ENCODE data around the gene SND1. TPM values are rescaled to one million over a fixed set of nuclear protein-coding genes. Genes with fewer than 3 reads are reported as not detected.

The SND1 gene
- total RNA-seq, 3 donors from 2014 or later = 83.5 to 131 (median 120) TPM

DNA sequence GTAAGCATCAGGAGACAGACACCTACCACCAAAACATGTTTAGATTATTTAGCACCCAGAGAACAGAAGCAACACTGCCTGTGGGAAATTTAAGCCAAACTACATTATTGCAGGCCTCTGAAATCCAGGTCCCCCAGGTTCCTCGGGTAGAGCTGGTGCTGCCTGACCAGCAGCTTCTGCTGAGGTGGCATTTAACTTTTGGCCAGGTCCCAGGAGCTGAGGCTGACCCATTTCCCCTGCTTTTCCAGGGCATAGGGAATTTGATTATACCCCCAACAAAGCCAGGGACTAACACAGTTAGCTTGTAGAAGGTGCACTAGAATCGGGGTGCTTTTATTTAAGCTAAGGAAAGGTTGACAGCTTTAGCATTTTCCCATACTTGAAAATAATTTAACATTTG is 374.6 kb downstream of the SND1 start:
- no peak overlapping the region for H3K27ac ChIP-seq
- intact Hi-C loops (cut with DNase I; ENCODE audit: low total_unique reads) = no loop called here

DNA sequence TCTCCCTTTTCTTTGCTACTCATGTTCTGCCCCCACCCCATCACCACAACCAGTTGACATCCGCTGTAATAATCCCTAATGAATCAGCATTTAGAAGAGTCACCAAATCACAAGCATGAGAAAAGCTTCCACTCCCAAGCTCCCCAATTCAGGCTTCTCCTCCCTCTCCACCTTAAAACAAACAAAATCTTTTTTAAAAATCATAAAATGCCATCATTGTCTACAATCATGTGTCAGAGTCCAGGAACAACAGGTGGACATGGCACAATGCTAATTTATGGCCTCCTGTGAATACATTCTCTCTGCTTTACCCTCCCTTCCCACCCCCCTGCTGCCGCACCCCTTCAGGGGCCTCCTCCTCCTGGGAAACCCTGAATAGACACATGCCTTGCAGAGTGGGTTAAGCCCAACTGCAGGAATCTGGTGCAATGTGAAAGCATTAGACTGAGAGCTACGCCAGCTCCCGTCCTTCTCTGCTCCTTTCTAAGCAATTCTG is 375.5 kb downstream of the SND1 start:
- peaks cover 0 to 5% of the 10 kb centered on the region in 2 donors for H3K4me1 ChIP-seq
- no peaks in the 10 kb centered on the region for H3K9me3 ChIP-seq
- intact Hi-C loops (cut with DNase I; ENCODE audit: low total_unique reads) = no loop called here
- H3K4me3 ChIP-seq = no peak overlapping the region
- no peak for DNase-seq (ENCODE audit: low spot score in 2 of 2)
- no peaks in the 10 kb centered on the region for H3K36me3 ChIP-seq
- no peak overlapping the region for H3K27ac ChIP-seq
- TF ChIP-seq POLR2A (IDR thresholded peaks at IDR 0.05) = no peak
- TF ChIP-seq, protein P1, sequence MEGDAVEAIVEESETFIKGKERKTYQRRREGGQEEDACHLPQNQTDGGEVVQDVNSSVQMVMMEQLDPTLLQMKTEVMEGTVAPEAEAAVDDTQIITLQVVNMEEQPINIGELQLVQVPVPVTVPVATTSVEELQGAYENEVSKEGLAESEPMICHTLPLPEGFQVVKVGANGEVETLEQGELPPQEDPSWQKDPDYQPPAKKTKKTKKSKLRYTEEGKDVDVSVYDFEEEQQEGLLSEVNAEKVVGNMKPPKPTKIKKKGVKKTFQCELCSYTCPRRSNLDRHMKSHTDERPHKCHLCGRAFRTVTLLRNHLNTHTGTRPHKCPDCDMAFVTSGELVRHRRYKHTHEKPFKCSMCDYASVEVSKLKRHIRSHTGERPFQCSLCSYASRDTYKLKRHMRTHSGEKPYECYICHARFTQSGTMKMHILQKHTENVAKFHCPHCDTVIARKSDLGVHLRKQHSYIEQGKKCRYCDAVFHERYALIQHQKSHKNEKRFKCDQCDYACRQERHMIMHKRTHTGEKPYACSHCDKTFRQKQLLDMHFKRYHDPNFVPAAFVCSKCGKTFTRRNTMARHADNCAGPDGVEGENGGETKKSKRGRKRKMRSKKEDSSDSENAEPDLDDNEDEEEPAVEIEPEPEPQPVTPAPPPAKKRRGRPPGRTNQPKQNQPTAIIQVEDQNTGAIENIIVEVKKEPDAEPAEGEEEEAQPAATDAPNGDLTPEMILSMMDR (IDR thresholded peaks at IDR 0.05) = no peak
- TF ChIP-seq POLR2AphosphoS5 (IDR thresholded peaks at IDR 0.05) = no peak
- no peaks in the 10 kb centered on the region for H3K27me3 ChIP-seq

More for the DNA sequence above, 374.6 kb downstream of the SND1 start:
- Histone ChIP-seq H3K4me1 (peaks cover 0 to 5% of the 10 kb centered on the region in 2 donors), H3K36me3 (no peaks in the 10 kb centered on the region), H3K27me3 (no peaks in the 10 kb centered on the region), H3K9me3 (no peaks in the 10 kb centered on the region), H3K4me3 (no peak overlapping the region)
- TF ChIP-seq POLR2A (IDR thresholded peaks at IDR 0.05) (no peak), POLR2AphosphoS5 (IDR thresholded peaks at IDR 0.05) (no peak)
- TF ChIP-seq, protein P1 (IDR thresholded peaks at IDR 0.05) = no peak
- DNase-seq (ENCODE audit: low spot score in 2 of 2) = no peak

DNA sequence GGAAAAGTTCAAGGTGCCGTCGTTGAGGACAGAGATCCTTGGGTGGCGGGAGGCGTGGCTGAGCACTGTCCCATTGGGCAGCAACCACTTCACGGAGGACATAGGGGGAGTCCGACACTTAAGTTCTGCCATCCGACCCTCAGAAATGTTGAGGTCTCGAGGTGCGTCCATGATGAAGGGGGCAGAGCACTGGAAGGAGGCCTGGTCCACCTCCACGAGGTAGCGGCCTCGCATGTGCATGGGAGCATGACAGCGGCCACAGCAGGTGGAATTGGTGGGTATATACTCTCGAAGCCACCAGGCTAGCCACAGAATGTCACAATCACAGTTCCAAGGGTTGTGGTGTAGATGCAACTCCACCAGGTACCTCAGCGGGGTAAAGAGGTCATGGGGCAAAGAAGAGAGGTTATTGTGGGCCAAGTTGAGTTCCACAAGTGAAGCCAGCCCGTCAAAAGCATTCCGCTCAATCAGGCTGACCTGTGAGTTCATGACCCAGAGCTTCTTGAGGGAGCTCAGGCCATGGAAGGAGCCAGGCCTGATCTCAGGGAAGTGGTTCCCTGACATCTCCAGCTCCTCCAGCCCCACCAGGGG is 377.5 kb downstream of the SND1 start:
- H3K27me3 ChIP-seq = no peaks in the 10 kb centered on the region
- no peaks in the 10 kb centered on the region for H3K36me3 ChIP-seq
- intact Hi-C loops (cut with DNase I; ENCODE audit: low total_unique reads) = no loop called here
- no peaks in the 10 kb centered on the region for H3K9me3 ChIP-seq
- no peak overlapping the region for H3K4me3 ChIP-seq
- TF ChIP-seq POLR2AphosphoS5 (IDR thresholded peaks at IDR 0.05) = no peak
- no peaks in the 10 kb centered on the region for H3K4me1 ChIP-seq
- no peak overlapping the region for H3K27ac ChIP-seq
- DNase-seq (ENCODE audit: low spot score in 2 of 2) = no peak

DNA sequence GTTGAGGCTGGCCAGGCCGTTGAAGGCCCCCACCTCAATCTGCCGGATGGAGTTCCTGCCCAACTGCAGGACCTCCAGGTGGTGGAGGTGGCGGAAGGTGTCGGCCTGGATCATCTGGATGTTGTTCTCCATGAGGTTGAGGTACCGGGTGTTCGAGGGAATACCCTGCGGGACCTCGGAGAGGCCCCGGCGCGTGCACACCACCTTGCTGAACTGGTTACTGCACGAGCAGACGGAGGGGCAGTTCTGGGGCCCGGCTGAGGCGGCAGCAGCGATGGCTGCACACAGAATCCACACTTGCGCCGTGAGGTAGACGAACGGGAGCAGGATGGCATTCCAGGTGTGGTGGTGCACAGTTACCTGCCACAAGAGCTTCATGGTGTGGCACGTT is 378.3 kb downstream of the SND1 start:
- Histone ChIP-seq H3K36me3 (no peaks in the 10 kb centered on the region), H3K27ac (no peak overlapping the region), H3K4me1 (no peaks in the 10 kb centered on the region), H3K4me3 (peak overlapping the region in 2 of 3 donors; percentile 53 to 78), H3K27me3 (no peaks in the 10 kb centered on the region), H3K9me3 (no peaks in the 10 kb centered on the region)
- TF ChIP-seq, protein P1 (IDR thresholded peaks at IDR 0.05) = no peak
- TF ChIP-seq POLR2A (IDR thresholded peaks at IDR 0.05) (no peak), POLR2AphosphoS5 (IDR thresholded peaks at IDR 0.05) (no peak)
- no peak for DNase-seq (ENCODE audit: low spot score in 2 of 2)
- intact Hi-C loops (cut with DNase I; ENCODE audit: low total_unique reads) = no loop called here

DNA sequence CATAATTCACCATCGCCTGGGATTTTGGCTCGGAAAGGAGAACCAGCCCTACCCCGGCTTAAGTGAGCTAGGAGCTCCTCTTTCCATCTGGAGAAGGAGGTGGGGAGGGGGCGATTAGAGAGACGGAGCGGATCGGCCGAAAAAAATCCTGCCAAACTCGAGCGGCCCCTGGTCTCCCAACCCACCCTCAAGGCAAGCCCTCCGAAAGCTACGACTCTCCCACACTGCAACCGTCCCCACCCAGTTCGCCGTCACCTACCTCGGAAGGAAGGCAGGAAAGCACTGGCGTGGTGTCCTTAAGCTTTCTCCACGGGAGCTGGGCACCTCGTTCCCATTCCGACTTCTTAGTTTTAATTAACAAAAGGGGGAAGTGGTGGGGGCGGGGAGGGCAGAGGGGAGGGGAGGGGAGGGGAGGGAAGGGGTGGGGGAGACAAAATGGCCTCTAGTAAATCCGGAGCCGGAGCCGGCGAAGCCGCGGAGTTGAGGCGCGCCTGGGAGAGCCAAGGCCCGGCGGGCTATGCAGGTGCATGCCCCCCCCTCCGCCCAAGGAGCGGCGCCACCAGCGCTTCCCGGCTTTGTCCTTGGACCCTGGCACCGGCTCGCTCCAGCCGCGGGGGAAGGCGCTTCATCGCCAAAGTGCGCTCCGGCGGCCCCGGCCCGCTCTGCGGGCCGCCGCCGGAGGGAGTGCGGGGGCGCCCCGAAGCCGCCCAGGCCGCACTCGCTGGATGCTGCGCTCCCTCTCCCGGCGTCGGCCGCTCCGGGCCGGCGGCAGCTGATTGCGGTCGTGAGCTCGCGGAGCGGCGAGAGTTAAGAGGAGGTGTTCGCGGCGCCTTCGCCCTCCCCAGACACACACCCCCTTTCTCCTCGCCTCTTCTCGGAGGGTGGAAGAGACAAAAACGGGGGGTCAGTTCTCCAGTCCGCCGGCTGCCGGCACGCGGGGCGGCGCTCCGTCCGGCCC is 378.9 kb downstream of the SND1 start, which contains the start of gene LRRC4:
LRRC4 (minus strand) TSS at position 784 of the 958 bp plus-strand sequence. CDS start 797 bp downstream, outside the sequence.
- Histone ChIP-seq H3K4me1 (no peaks in the 10 kb centered on the region), H3K27me3 (no peaks in the 10 kb centered on the region), H3K9me3 (no peaks in the 10 kb centered on the region), H3K27ac (no peak within 1 kb of the TSS), H3K4me3 (peak within 1 kb of the TSS; percentile 53 to 78 (median 57)), H3K36me3 (no peaks in the 10 kb centered on the region)
- DNase-seq (ENCODE audit: low spot score in 2 of 2) = no peak
- TF ChIP-seq, protein P1 (IDR thresholded peaks at IDR 0.05) = no peak
- TF ChIP-seq POLR2AphosphoS5 (IDR thresholded peaks at IDR 0.05) (no peak), POLR2A (IDR thresholded peaks at IDR 0.05) (no peak)
- intact Hi-C loops (cut with DNase I; ENCODE audit: low total_unique reads) = no loop called here

All from breast epithelium (tissue), 4 donors.